Lower leg skin (tissue), 4 donors: ENCODE results near the gene ZEB2. TPM values are rescaled to one million over a fixed set of nuclear protein-coding genes. Genes with fewer than 3 reads are reported as not detected.
A peak's percentile ranks its signal among the peaks of the same experiment; 100 is the strongest.

ENCODE experiments used
- DNase-seq, 2 donors: peaks; one replicate each; pipeline ENCODE4 v3.0.0-alpha.2; 2019; ENCODE audit warnings: low spot score in 2 of 2
- H3K4me3 ChIP-seq: fragments of 200-600 bp; sonication (generic); 2 replicates; pipeline ENCODE4 v1.5.1; 2017; ENCODE audit warnings: mild to moderate bottlenecking, low read depth; ENCODE audit not compliant: poor library complexity, severe bottlenecking
- CTCF ChIP-seq, 3 donors: fragments of 450-650 bp; IDR thresholded peaks; one replicate each; pipeline ENCODE4 v1.5.1; 2016; ENCODE audit warnings: antibody characterized with exemption in 3 of 3, mild to moderate bottlenecking in 3 of 3, moderate library complexity in 2 of 3
- POLR2A ChIP-seq, 2 donors: fragments of 450-650 bp; IDR thresholded peaks; one replicate each; pipeline ENCODE4 v1.6.1; 2016 to 2017; ENCODE audit warnings: antibody characterized with exemption in 2 of 2, mild to moderate bottlenecking in 1 of 2, moderate library complexity in 1 of 2
- WGBS, 2 donors: methylation state at CpG; one replicate each; pipeline ENCODE4 v1.1.5; 2018; 5-methylcytosine and 5-hydroxymethylcytosine counted together
- intact Hi-C: fragments of 100-400 bp; cut with DNase I; formaldehyde crosslinking; loops from one replicate; pipeline ENCODE4 v1.15.0; 2023; ENCODE audit warnings: low total_unique reads
- total RNA-seq, 4 donors: library from RNA; depleted of rRNA; stranded (reverse); fragments of >200 nt; gene quantifications; one replicate each; pipeline ENCODE4 v1.1.0, GENCODE V29; 2016

ZEB2 gene
- total RNA-seq, 4 donors from 2014 or later, result 13.8 to 38.8 (median 30.3) TPM

- TF ChIP-seq CTCF (IDR thresholded peaks at IDR 0.05) (no peak), POLR2A (IDR thresholded peaks at IDR 0.05) (no peak)
- intact Hi-C loops, result loop anchor here (5.0 to 10.0 kb wide), 2 partner anchors 183 to 566 kb away; a partner anchor contains a TSS
- DNase-seq, result no peak
- peak overlapping the region; percentile 73 for H3K4me3 ChIP-seq
- 2 to 4% methylated on average over 21 of the region's 21 CpGs for WGBS, 2 donors
Observed at GRCh38 chr2:144517866-144518747, 1.8 kb downstream of the ZEB2 start.

DNA sequence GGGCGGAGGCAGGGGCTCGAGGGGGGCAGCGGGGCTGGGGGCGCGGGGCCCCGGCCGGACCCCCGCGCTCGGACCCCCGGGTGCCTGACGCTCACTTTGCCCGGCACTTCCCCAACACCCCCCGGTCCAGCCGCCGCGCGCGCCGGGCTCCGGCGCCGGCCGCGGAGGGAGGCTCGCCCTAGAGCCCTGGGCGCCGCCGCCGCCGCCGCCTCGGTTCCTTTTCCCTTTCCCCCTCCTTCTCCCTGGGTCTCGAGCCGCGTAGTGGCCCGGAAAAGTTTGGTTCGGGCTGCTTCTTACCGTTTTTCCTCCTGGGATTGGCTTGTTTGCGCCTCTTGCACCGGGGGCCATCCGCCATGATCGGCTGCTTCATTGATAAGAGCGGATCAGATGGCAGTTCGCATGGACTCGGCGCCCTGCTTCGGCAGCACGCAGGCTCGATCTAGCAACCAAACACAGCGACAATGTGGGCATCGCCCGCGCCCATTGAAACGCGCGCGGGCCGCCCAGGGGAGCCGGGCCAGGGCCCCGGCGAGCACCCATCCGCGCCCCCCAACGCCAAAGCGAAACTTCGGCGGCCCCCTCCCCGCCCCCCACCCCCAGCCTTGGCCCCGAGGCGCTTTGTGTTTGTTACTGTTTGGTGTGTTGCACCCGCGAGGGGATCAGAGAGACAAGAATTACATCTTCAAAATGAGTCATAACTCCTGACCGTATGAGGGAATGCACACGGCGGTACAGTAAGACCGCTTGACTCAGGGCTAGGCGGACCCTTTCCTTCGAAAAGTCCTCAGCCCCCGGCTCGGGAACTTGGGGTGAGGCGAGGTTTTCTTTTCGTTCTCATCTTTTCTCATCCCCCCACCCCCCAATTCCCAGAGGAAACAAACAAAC is 2.7 kb downstream of the ZEB2 start:
- WGBS, 2 donors, result 0 to 1% methylated on average over 58 to 66 of the region's 83 CpGs
- intact Hi-C loops, result loop anchor here (5.0 to 10.0 kb wide), 2 partner anchors 182 to 565 kb away; a partner anchor contains a TSS
- TF ChIP-seq POLR2A (IDR thresholded peaks at IDR 0.05) (no peak), CTCF (IDR thresholded peaks at IDR 0.05) (no peak)
- DNase-seq, result peak in 1 of 2 donors; percentile 92
- peak overlapping the region; percentile 73 for H3K4me3 ChIP-seq

DNA sequence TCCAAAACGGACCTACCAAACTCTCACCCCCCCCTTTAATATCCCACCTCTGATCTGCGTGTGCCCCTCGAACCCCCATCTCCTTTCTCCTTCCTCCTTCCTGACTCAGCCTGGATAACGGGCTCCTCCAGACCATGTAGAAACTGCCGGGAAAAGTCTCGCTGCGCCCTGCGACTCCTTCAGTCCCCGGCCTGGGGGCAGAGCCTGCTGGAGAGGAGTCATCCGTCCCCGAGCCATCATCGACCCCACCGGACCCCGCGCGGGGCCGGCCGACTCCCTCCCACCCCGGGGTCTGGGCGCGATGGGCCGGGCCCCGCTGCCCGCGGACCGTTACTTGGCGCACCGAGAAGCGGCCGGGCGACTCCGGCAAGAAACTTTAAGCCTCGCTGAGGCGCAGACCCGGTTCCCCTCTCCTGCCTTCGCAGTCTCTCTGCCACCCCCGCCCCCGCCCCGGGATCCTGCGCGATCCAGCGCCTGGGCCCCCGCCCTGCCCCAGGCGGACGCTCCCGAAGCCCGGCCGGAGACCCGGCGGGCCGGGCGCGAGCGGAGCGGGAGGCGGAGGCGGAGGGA is 3.4 kb downstream of the ZEB2 start:
- intact Hi-C loops, result loop anchor here (5.0 to 10.0 kb wide), 2 partner anchors 182 to 564 kb away; a partner anchor contains a TSS
- TF ChIP-seq CTCF (IDR thresholded peaks at IDR 0.05), result no peak
- TF ChIP-seq POLR2A (IDR thresholded peaks at IDR 0.05), result no peak
- H3K4me3 ChIP-seq, result peak overlapping the region; percentile 73
- WGBS, 2 donors, result 1 to 2% methylated on average over 16 to 33 of the region's 57 CpGs
- peak in 1 of 2 donors; percentile 86 for DNase-seq

DNA sequence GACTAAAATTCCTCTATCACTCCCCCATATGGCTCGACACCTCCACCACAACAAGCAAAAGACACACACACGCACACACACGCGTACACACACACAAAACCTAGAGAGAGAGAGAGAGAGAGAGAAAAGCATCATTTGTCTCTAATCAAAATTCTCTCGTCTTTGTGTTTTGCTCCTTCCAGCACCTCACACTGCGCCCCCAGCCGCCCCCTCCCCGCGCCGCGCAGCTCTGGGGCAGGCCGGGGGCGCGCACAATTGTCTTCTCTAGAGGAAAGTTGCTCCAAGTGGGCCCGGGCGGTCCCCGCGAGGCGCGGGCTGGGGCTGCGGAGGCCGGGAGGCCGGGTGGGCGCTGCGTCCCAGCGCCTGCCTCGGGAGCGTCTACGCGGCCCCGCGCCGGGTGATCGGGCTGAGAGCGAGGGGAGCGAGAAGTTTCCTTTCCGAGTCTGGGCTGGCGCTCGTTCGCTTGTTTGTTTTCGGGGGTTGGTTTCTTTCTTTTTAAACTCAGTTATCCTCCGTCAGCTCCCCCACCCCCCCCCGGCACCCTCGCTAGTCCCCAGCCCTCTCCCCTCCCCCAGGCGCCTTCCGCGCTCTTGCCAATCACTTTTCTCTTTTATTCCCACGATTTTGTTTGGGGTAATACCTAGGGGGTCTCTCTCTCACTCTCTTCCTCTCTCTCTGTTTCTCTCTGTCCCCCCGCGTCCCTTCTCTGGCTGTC is 4.1 kb downstream of the ZEB2 start:
- 1 to 2% methylated on average over 50 of the region's 50 CpGs for WGBS, 2 donors
- H3K4me3 ChIP-seq, result peak overlapping the region; percentile 73
- intact Hi-C loops, result loop anchor here (5.0 to 10.0 kb wide), 2 partner anchors 181 to 564 kb away; a partner anchor contains a TSS
- DNase-seq, result peak in 1 of 2 donors; percentile 88
- no peak for TF ChIP-seq POLR2A (IDR thresholded peaks at IDR 0.05)

DNA sequence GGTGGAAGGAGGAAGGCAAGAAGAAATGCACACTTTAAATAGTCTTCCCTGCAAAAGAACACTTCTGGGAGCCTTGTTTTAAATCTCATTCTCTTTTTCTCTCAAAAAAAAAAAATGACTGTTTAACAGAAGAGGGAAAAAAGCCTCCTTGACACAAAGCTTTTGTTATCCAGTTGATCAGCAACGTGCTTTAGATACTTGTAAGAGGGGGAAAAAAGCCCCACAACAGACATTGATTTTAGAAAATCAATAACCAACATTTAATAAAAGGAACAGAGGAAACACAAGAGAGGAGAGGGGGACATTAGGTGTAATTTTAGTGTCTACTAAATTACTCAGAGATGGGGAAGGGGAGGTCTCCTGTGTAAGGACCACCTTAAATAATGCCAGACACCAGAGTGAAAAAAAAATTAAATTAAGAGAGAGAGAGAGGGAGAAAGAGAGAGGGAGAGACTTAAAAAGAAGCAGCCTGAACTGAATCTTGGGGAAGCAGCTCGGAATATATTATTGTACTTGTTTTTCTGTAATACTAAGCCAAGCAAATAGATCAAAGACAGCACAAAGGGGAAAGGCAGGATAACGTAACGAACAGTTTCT is 4.7 kb downstream of the ZEB2 start:
- DNase-seq, result no peak
- intact Hi-C loops, result loop anchor here (5.0 to 10.0 kb wide), 2 partner anchors 180 to 563 kb away; a partner anchor contains a TSS
- 6 to 9% methylated on average over 4 of the region's 4 CpGs for WGBS, 2 donors
- TF ChIP-seq POLR2A (IDR thresholded peaks at IDR 0.05), result no peak
- no peak for TF ChIP-seq CTCF (IDR thresholded peaks at IDR 0.05)
- H3K4me3 ChIP-seq, result peak overlapping the region; percentile 73
